CD4-positive, alpha-beta T cell (primary cell): Measurements from ENCODE around the gene DNAJC11. TPM values are rescaled to one million over a fixed set of nuclear protein-coding genes. Genes with fewer than 3 reads are reported as not detected.
"Not testable (repeated sequence)": the region's sequence is repeated elsewhere in the genome, so short reads cannot be mapped to it uniquely, and the experiment has no call there.

ENCODE experiments used
- ATAC-seq: fragments of 200-7000 bp; cut with Tn5 transposase; one replicate; pipeline ENCODE4 v1.10.0; 2022; ENCODE audit warnings: mild to moderate bottlenecking; ENCODE audit not compliant: poor library complexity
- CTCF ChIA-PET: fragments of 350-600 bp; sonication (Branson Sonifier 250); formaldehyde crosslinking; loops from one replicate; lab custom pipeline; 2021; ENCODE audit warnings: antibody characterized with exemption, inconsistent platforms; lab: Charles Lee
- POLR2A ChIA-PET: fragments of 350-600 bp; sonication (Branson Sonifier 250); formaldehyde crosslinking; loops from one replicate; lab custom pipeline; 2021; ENCODE audit warnings: antibody characterized with exemption, inconsistent platforms; lab: Charles Lee
- DNase-seq, 14 experiments: peaks; one replicate each; pipeline ENCODE4 v3.0.0-alpha.2; 2013 to 2020; ENCODE audit warnings: mixed read lengths in 2 of 14
- H3K27ac ChIP-seq, 2 donors: one replicate each; pipeline versions ENCODE4 v1.5.1 to v1.7.0; 2013; ENCODE audit warnings: low read length in 2 of 2, low read depth in 1 of 2, mild to moderate bottlenecking in 1 of 2
- H3K27me3 ChIP-seq, 2 experiments: 1 replicate in 1 of 2; 2 replicates in 1 of 2; pipeline versions ENCODE4 v1.6.1 to v1.7.0; 2013; ENCODE audit warnings: low read length in 2 of 2, control low read depth in 1 of 2, mild to moderate bottlenecking in 1 of 2, moderate library complexity in 1 of 2; ENCODE audit not compliant: insufficient read depth in 2 of 2, control insufficient read depth in 1 of 2
- H3K36me3 ChIP-seq: one replicate; pipeline ENCODE4 v1.6.1; 2013; ENCODE audit warnings: low read length, control low read depth; ENCODE audit not compliant: insufficient read depth
- H3K4me1 ChIP-seq: one replicate; pipeline ENCODE4 v1.6.1; 2013; ENCODE audit warnings: low read length, control low read depth; ENCODE audit not compliant: insufficient read depth
- H3K4me3 ChIP-seq: one replicate; pipeline ENCODE4 v1.5.1; 2013; ENCODE audit warnings: mild to moderate bottlenecking, low read length, moderate library complexity
- H3K9me3 ChIP-seq, 2 experiments: 1 replicate in 1 of 2; 2 replicates in 1 of 2; pipeline versions ENCODE4 v1.6.1 to v1.7.0; 2013; ENCODE audit warnings: low read length in 2 of 2, mild to moderate bottlenecking in 2 of 2, control low read depth in 1 of 2, moderate library complexity in 1 of 2; ENCODE audit not compliant: control insufficient read depth in 1 of 2, insufficient read depth in 1 of 2
- H3K27ac Mint-ChIP-seq: one replicate; pipeline ENCODE4 v1.8.0; 2020; ENCODE audit warnings: mixed read lengths
- H3K27me3 Mint-ChIP-seq: one replicate; pipeline ENCODE4 v1.8.0; 2021; ENCODE audit warnings: mixed read lengths
- H3K36me3 Mint-ChIP-seq: one replicate; pipeline ENCODE4 v1.8.0; 2021; ENCODE audit warnings: low read depth, mixed read lengths
- H3K4me1 Mint-ChIP-seq: one replicate; pipeline ENCODE4 v1.8.0; 2021; ENCODE audit warnings: low read depth, mixed read lengths
- H3K4me3 Mint-ChIP-seq: one replicate; pipeline ENCODE4 v1.8.0; 2020; ENCODE audit warnings: mild to moderate bottlenecking, mixed read lengths
- H3K9me3 Mint-ChIP-seq: one replicate; pipeline ENCODE4 v1.8.0; 2020; ENCODE audit warnings: mixed read lengths
- intact Hi-C, 2 experiments: fragments of 100-400 bp; cut with DNase I in 1 of 2; cut with micrococcal nuclease in 1 of 2; formaldehyde crosslinking; loops; one replicate each; pipeline versions ENCODE4 v1.15.1 to v1.9.0; 2023 to 2025; cut with DNase I, micrococcal nuclease
- total RNA-seq, 174 experiments: library from RNA in 2 of 174; stranded (reverse) in 2 of 174; gene quantifications; one replicate each; pipeline ENCODE4 v1.2.3 and lab custom pipeline; 2021 to 2026
- TF ChIP-seq, protein P1 (sequence below): fragments of 200-600 bp; IDR thresholded peaks from one replicate; pipeline ENCODE4 v1.8.0; 2022; ENCODE audit warnings: antibody characterized with exemption, mild to moderate bottlenecking

DNAJC11 gene
- total RNA-seq, 2 experiments from 2014 or later, result 20.6 to 24.0 TPM

DNA sequence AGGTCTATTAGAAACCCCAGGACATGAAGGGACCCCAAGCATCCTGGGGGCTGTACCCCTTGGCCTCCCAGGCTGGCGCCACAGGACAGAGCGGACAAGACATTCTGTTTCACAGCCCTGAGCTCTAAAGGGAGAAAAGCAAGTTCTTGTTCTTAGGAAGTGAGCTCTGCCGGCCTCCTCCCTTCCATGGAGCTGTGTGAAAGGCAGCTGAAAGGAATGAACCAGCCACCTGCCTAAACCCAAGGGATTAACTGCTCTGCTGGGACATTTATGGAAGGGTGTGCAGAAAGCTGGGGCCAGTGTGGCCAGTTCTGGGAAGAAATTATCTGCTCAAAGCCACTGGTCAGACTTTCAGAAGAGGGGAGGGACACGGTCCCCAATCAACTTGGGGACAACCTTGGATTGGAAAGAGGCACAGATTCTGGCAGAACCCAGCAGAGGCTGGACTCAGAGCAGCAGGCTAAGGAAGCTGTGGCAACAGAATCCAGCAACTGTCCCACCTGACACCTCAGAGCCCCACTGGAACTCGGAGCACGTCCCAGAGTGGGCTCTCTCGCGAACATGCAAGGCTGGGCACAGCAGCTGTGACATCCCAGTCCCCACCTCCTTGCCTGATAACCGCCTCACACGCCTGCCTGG lies 101.1 kb downstream of the DNAJC11 start:
- no peak for DNase-seq
- H3K4me1 Mint-ChIP-seq, result peaks cover 54% of the 10 kb centered on the region
- Histone ChIP-seq H3K27me3 (no peaks in the 10 kb centered on the region), H3K4me1 (peaks cover 77% of the 10 kb centered on the region), H3K4me3 (peak overlapping the region; percentile 95), H3K36me3 (peaks cover 34% of the 10 kb centered on the region), H3K27ac (peak overlapping the region; percentile 56 to 79), H3K9me3 (no peaks in the 10 kb centered on the region)
- intact Hi-C loops, result loop anchor here (1.0 to 10.0 kb wide), 3 partner anchors 20 to 46 kb away; partner anchors contain the start of genes NOL9 (in 1 of the 2) and TAS1R1 (in 1 of the 2)
- H3K36me3 Mint-ChIP-seq, result peaks cover 55% of the 10 kb centered on the region
- H3K27me3 Mint-ChIP-seq, result no peaks in the 10 kb centered on the region
- POLR2A ChIA-PET, result interaction anchor here (0.8 to 6.3 kb wide), 10 partner anchors 9 to 100 kb away, joined by 3 to 139 read pairs (median 12); partner anchors contain the start of genes DNAJC11, NOL9, PHF13 and TAS1R1
- no peaks in the 10 kb centered on the region for H3K9me3 Mint-ChIP-seq
- no peak for ATAC-seq
- peak overlapping the region; percentile 98 for H3K27ac Mint-ChIP-seq
- H3K4me3 Mint-ChIP-seq, result peak overlapping the region; percentile 100
- CTCF ChIA-PET, result interaction anchor here (1.1 to 5.3 kb wide), 4 partner anchors 16 to 101 kb away, joined by 3 to 22 read pairs (median 4); partner anchors contain the start of genes DNAJC11, NOL9, TAS1R1 and ZBTB48
- TF ChIP-seq, protein P1, sequence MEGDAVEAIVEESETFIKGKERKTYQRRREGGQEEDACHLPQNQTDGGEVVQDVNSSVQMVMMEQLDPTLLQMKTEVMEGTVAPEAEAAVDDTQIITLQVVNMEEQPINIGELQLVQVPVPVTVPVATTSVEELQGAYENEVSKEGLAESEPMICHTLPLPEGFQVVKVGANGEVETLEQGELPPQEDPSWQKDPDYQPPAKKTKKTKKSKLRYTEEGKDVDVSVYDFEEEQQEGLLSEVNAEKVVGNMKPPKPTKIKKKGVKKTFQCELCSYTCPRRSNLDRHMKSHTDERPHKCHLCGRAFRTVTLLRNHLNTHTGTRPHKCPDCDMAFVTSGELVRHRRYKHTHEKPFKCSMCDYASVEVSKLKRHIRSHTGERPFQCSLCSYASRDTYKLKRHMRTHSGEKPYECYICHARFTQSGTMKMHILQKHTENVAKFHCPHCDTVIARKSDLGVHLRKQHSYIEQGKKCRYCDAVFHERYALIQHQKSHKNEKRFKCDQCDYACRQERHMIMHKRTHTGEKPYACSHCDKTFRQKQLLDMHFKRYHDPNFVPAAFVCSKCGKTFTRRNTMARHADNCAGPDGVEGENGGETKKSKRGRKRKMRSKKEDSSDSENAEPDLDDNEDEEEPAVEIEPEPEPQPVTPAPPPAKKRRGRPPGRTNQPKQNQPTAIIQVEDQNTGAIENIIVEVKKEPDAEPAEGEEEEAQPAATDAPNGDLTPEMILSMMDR, result no peak

DNA sequence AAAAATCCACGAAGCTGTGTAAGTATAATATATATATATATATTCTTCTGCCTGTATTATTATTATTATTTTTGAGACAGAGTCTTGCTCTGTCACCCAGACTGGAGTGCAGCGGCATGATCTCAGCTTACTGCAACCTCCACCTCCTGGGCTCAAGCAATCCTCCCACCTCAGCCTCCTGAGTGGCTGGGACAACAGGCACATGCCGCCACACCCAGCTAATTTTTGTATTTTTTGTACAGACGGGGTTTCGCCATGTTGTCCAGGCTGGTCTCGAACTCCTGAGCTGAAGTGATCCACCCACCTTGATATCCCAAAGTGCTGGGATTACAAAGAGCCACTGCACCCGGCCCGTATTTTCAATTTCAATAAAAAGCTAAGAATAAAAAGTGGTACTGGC lies 101.6 kb downstream of the DNAJC11 start:
- peak overlapping the region; percentile 56 to 79 for H3K27ac ChIP-seq
- H3K27me3 ChIP-seq, H3K9me3 Mint-ChIP-seq, DNase-seq, H3K27me3 Mint-ChIP-seq, H3K9me3 ChIP-seq, ATAC-seq: not testable (repeated sequence)
- peak overlapping the region; percentile 98 for H3K27ac Mint-ChIP-seq
- H3K36me3 ChIP-seq, result peaks cover 40% of the 10 kb centered on the region
- intact Hi-C loops, result loop anchor here in 1 of 2 experiments (5.0 to 10.0 kb wide), 2 partner anchors 42 to 45 kb away; partner anchors contain the start of genes NOL9 and TAS1R1
- peak overlapping the region; percentile 100 for H3K4me3 Mint-ChIP-seq
- H3K36me3 Mint-ChIP-seq, result peaks cover 60% of the 10 kb centered on the region
- peak overlapping the region; percentile 95 for H3K4me3 ChIP-seq
- ChIA-PET POLR2A (interaction anchor here (0.7 to 6.3 kb wide), 11 partner anchors 8 to 101 kb away, joined by 3 to 139 read pairs (median 12); partner anchors contain the start of genes DNAJC11, NOL9, PHF13 and TAS1R1), CTCF (interaction anchor here (1.1 to 5.3 kb wide), 4 partner anchors 16 to 102 kb away, joined by 3 to 22 read pairs (median 4); partner anchors contain the start of genes DNAJC11, NOL9, TAS1R1 and ZBTB48)
- peaks cover 79% of the 10 kb centered on the region for H3K4me1 ChIP-seq
- peaks cover 58% of the 10 kb centered on the region for H3K4me1 Mint-ChIP-seq

DNA sequence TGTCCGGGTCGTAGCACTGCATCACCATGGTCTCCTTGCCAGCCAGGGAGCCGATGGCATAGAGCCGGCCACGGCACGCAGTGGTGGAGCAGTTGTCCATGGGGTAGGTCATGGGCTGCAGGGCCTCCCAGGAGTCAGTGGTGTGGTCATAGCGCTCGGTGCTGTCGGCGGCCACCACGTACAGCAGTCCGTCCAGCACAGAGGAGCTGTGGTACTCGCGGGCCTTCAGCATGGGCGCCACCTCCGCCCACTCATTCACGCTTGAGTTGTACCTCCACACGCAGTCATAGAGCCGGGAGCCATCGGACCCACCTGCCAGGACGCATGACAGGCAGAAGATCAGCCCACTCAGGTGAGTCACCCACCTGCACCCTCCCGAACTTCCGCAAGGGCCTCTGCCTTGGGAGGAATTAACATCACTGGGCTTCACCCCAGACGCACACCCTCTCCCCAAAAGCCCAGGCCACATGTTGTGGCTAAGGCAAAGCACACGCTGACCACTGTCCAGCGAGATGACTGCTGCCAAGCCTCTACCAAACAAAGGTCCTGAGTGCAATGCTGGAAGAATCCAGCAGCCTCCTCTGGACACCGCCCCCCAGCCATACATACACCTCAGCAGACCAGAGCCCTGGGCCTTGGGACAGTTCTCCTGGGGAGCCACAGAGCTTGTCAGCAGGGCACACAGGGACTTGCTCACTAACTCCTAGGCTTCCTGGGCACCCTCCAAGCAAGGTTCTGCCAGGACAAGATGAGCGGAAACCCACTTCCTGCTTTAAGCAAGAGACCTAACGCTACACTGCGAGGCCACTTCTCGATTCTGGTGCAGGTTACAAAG lies 102.3 kb downstream of the DNAJC11 start:
- Mint-ChIP-seq H3K4me1 (peaks cover 59% of the 10 kb centered on the region), H3K9me3 (no peaks in the 10 kb centered on the region), H3K27ac (peak overlapping the region; percentile 98), H3K27me3 (no peaks in the 10 kb centered on the region), H3K4me3 (peak overlapping the region; percentile 100), H3K36me3 (peaks cover 65% of the 10 kb centered on the region)
- Histone ChIP-seq H3K9me3 (no peaks in the 10 kb centered on the region), H3K27me3 (no peaks in the 10 kb centered on the region), H3K4me3 (peak overlapping the region; percentile 95), H3K27ac (peak overlapping the region in 1 of 2 donors; percentile 56), H3K4me1 (peaks cover 74% of the 10 kb centered on the region), H3K36me3 (peaks cover 45% of the 10 kb centered on the region)
- POLR2A ChIA-PET, result interaction anchor here (0.7 to 6.3 kb wide), 12 partner anchors 8 to 102 kb away, joined by 3 to 139 read pairs (median 10); partner anchors contain the start of genes DNAJC11, NOL9, PHF13 and TAS1R1
- TF ChIP-seq, protein P1, result no peak
- peak; percentile 20 for ATAC-seq
- intact Hi-C loops, result no loop called here
- CTCF ChIA-PET, result interaction anchor here (1.1 to 5.3 kb wide), 4 partner anchors 17 to 102 kb away, joined by 3 to 22 read pairs (median 4); partner anchors contain the start of genes DNAJC11, NOL9, TAS1R1 and ZBTB48
- DNase-seq, result peak in 12 of 14 experiments; percentile 38 to 77 (median 51)
